Measurements from ENCODE around the gene DACH2.

GRCh38 chrX:86149119-86149518 lies 868 bp downstream of the DACH2 start:
- TF ChIP-seq CTCF (IDR thresholded peaks at IDR 0.05; ENCODE audit: low read depth, low read length) (no peak), MAX (IDR thresholded peaks at IDR 0.05; ENCODE audit: low read depth, low read length) (no peak), POLR2A (IDR thresholded peaks at IDR 0.05; ENCODE audit: extremely low read depth, insufficient read length) (no peak)
